ENCODE measurements around the gene DBH.

DNA sequence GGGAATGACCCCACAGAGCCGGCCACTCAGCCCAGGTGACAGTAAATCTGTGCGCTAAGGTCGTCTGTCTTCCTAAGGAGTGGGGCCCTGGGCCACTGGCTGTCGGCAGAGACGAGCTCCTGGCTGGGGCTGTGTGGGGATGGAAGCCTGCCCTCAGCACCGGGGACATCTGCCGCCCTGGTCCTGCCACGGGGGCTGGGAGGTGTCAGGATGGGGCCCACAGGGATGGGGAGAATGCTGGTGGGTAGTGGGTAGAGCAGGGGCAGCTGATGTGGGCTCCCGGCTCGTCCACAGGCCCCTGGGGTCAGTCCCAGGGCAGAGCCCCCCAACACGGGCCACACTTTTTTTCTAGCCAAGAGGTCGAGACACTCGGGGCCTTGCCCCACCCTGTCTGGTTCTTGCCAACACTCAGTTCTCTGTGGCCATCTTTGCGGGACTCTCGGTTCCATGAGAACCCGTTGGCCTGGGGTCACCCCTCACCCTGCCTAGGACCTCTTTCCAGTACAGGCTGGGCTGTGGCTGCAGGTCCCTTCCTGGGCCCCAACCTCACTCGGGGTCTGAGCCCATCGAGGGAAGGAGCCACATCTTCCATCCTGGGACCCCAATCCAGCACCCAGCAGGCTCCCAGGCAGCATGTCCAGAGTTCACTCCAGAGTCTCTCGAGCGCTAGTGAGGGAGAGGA, 45.0 kb downstream of the DBH start:
- TF ChIP-seq, protein P1, sequence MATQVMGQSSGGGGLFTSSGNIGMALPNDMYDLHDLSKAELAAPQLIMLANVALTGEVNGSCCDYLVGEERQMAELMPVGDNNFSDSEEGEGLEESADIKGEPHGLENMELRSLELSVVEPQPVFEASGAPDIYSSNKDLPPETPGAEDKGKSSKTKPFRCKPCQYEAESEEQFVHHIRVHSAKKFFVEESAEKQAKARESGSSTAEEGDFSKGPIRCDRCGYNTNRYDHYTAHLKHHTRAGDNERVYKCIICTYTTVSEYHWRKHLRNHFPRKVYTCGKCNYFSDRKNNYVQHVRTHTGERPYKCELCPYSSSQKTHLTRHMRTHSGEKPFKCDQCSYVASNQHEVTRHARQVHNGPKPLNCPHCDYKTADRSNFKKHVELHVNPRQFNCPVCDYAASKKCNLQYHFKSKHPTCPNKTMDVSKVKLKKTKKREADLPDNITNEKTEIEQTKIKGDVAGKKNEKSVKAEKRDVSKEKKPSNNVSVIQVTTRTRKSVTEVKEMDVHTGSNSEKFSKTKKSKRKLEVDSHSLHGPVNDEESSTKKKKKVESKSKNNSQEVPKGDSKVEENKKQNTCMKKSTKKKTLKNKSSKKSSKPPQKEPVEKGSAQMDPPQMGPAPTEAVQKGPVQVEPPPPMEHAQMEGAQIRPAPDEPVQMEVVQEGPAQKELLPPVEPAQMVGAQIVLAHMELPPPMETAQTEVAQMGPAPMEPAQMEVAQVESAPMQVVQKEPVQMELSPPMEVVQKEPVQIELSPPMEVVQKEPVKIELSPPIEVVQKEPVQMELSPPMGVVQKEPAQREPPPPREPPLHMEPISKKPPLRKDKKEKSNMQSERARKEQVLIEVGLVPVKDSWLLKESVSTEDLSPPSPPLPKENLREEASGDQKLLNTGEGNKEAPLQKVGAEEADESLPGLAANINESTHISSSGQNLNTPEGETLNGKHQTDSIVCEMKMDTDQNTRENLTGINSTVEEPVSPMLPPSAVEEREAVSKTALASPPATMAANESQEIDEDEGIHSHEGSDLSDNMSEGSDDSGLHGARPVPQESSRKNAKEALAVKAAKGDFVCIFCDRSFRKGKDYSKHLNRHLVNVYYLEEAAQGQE (IDR thresholded peaks at IDR 0.05; ENCODE audit: insufficient read depth in 1 of 2, low read depth in 2 of 2, low read length in 2 of 2) = no peak
- TF ChIP-seq TAF1 (IDR thresholded peaks at IDR 0.05; ENCODE audit: borderline replicate concordance, insufficient read depth, low read length) (no peak), FOXP2 (optimal IDR thresholded peaks at IDR 0.05; ENCODE audit: borderline replicate concordance, extremely low read depth, extremely low read length, insufficient read depth) (no peak), SIN3A (IDR thresholded peaks at IDR 0.05; ENCODE audit: borderline replicate concordance, insufficient read depth, low read length) (no peak)
